ENCODE data around the gene USP34. TPM values are rescaled to one million over a fixed set of nuclear protein-coding genes. Genes with fewer than 3 reads are reported as not detected.

USP34 gene
- total and polyA plus RNA-seq, 12 donors: 34.3 to 75.7 (median 58.6) TPM

DNA sequence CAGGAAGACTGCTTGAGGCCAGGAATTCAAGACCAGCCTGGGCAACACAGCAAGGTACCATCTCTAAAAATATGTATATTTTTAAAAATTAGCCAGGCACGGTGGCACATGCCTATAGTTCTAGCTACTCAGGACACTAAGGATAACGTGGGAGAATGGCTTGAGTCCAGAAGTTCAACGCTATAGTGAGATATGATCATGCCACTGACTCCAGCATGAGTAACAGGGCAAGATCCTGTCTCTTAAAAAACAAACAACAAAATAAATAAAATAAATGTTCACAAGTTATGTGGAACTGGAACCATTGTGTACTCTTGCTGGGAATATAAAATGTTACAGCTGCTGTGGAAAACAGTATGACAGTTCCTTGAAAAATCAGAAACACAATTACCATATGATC is 47.2 kb downstream of the USP34 start:
- no peak for TF ChIP-seq CTCF (IDR thresholded peaks at IDR 0.05)
- Histone ChIP-seq H3K4me1 (peaks cover 5 to 73% (median 57%) of the 10 kb centered on the region in 9 donors), H3K27me3 (no peaks in the 10 kb centered on the region), H3K4me3 (no peak overlapping the region), H3K36me3 (peaks cover 0 to 12% (median 0%) of the 10 kb centered on the region in 9 donors), H3K9me3 (no peaks in the 10 kb centered on the region), H3K27ac (no peak overlapping the region)
- intact Hi-C loops (cut with DNase I): no loop called here
- DNase-seq (no peak), ATAC-seq (no peak)
- WGBS, 2 donors: 30 to 32% methylated on average over 3 of the region's 3 CpGs

GRCh38 chr2:61421611-61422010 is 49.3 kb downstream of the USP34 start:
- ATAC-seq (no peak), DNase-seq (no peak)
- Histone ChIP-seq H3K27ac (no peak overlapping the region), H3K27me3 (no peaks in the 10 kb centered on the region), H3K36me3 (peaks cover 0 to 22% (median 0%) of the 10 kb centered on the region in 9 donors), H3K4me1 (peaks cover 5 to 63% (median 52%) of the 10 kb centered on the region in 9 donors), H3K9me3 (no peaks in the 10 kb centered on the region), H3K4me3 (no peak overlapping the region)
- TF ChIP-seq CTCF (IDR thresholded peaks at IDR 0.05): no peak
- WGBS, 2 donors: 90 to 91% methylated on average over 9 of the region's 9 CpGs
- intact Hi-C loops (cut with DNase I): no loop called here

DNA sequence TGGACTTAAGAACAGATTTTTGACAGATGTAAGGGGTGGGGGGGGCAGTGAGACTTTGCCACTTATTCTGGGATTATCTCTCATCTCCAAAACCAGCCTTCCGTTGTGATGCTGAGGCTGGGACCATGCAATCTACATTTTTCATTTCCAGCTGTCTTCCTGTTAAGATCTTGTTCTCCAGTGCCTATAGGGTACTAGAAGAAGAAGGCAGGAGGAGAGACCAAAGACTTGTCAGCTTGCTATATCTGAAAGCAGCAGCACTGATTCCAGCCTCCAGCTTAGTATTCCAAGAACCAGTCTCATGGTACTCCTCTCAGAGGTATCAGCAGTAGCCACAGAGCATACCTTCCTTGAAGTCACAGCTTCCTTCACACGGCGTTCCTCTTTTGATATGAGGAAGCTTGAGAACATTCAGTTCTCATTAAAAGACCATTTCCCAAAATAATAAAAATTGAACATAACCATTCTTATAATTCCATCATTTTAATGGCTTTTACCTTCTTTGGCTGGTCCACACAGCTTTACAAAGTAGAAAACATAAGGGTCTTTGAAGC is 49.8 kb downstream of the USP34 start:
- Histone ChIP-seq H3K4me1 (peaks cover 5 to 61% (median 51%) of the 10 kb centered on the region in 9 donors), H3K27ac (no peak overlapping the region), H3K4me3 (no peak overlapping the region), H3K36me3 (peaks cover 0 to 22% (median 0%) of the 10 kb centered on the region in 9 donors), H3K9me3 (no peaks in the 10 kb centered on the region), H3K27me3 (no peaks in the 10 kb centered on the region)
- intact Hi-C loops (cut with DNase I): no loop called here
- DNase-seq: no peak
- ATAC-seq: peak in 2 of 8 donors; percentile 34 to 63
- TF ChIP-seq CTCF (IDR thresholded peaks at IDR 0.05): no peak
- WGBS, 2 donors: 54 to 62% methylated on average over 3 of the region's 3 CpGs

DNA sequence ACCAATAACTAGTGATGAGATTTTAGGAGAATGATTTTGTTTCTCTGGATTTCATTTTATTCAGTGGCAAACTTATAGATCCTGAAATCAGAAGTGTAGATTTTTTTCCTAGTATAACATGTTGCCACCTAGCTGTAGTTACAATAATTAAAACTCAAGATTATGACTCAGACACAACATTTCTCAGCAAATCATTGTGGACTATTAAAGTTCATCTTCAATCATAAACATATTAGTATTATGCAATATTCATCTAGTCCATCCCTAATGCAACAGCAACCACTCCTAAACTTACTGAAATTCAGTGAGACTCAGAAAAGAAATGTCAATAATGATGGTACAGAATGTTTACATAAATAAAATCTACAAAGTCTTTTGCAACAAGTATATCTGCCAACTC is 51.3 kb downstream of the USP34 start:
- no peak for DNase-seq
- peaks cover 0 to 22% (median 0%) of the 10 kb centered on the region in 9 donors for H3K36me3 ChIP-seq
- no peak for ATAC-seq
- H3K9me3 ChIP-seq: no peaks in the 10 kb centered on the region
- no peak overlapping the region for H3K4me3 ChIP-seq
- no peaks in the 10 kb centered on the region for H3K27me3 ChIP-seq
- no peak for TF ChIP-seq CTCF (IDR thresholded peaks at IDR 0.05)
- H3K4me1 ChIP-seq: peaks cover 5 to 61% (median 51%) of the 10 kb centered on the region in 9 donors
- intact Hi-C loops (cut with DNase I): no loop called here
- H3K27ac ChIP-seq: no peak overlapping the region

Data from heart right ventricle (tissue), 16 donors.